PC-9 (cell line): Measurements from ENCODE around the gene EIF3K. TPM values are rescaled to one million over a fixed set of nuclear protein-coding genes. Genes with fewer than 3 reads are reported as not detected.

Source experiments
- BruUV-seq: library from RNA; stranded (reverse); fragments of 400-500 nt; replicated peaks from 2 replicates; lab custom pipeline; 2021; lab: Mats Ljungman, UMichigan
- CTCF ChIA-PET: fragments of 300-600 bp; sonication (Branson Sonifier 250); formaldehyde crosslinking; loops from one replicate; lab custom pipeline; 2022; ENCODE audit warnings: antibody characterized with exemption; lab: Charles Lee
- POLR2A ChIA-PET: fragments of 300-600 bp; sonication (Branson Sonifier 250); formaldehyde crosslinking; loops from one replicate; lab custom pipeline; 2022; ENCODE audit warnings: antibody characterized with exemption; ENCODE audit not compliant: unreplicated experiment; lab: Charles Lee
- DNase-seq, 2 experiments: peaks; one replicate each; pipeline versions ENCODE4 v3.0.0 to v3.0.0-alpha.2; 2015 to 2022; ENCODE audit warnings: mixed read lengths in 1 of 2
- H2AFZ ChIP-seq: fragments of 200-600 bp; sonication (generic); 2 replicates; pipeline ENCODE4 v1.8.1; 2017; ENCODE audit warnings: antibody characterized with exemption
- H3F3A ChIP-seq: fragments of 200-600 bp; sonication (generic); 2 replicates; pipeline ENCODE4 v1.8.1; 2017; ENCODE audit warnings: antibody characterized with exemption, mild to moderate bottlenecking, low read depth; ENCODE audit not compliant: insufficient read depth
- H3K27ac ChIP-seq: fragments of 200-600 bp; sonication (generic); 2 replicates; pipeline ENCODE4 v1.6.1; 2016; ENCODE audit warnings: mixed run types
- H3K27me3 ChIP-seq: fragments of 200-600 bp; sonication (generic); 2 replicates; pipeline ENCODE4 v1.6.1; 2016; ENCODE audit warnings: low read depth, mixed run types; ENCODE audit not compliant: insufficient read depth
- H3K36me3 ChIP-seq: fragments of 200-600 bp; sonication (generic); 2 replicates; pipeline ENCODE4 v1.6.1; 2016; ENCODE audit warnings: low read depth, mixed run types
- H3K4me1 ChIP-seq: fragments of 200-600 bp; sonication (generic); replicated peaks from 2 replicates; pipeline ENCODE4 v1.6.1; 2016; ENCODE audit warnings: mixed run types; ENCODE audit not compliant: insufficient read depth
- H3K4me2 ChIP-seq: fragments of 200-600 bp; sonication (generic); 2 replicates; pipeline ENCODE4 v1.6.1; 2017; ENCODE audit warnings: mixed run types
- H3K4me3 ChIP-seq: fragments of 200-600 bp; sonication (generic); 2 replicates; pipeline ENCODE4 v1.6.1; 2016; ENCODE audit warnings: mixed run types
- H3K79me2 ChIP-seq: fragments of 200-600 bp; sonication (generic); 2 replicates; pipeline ENCODE4 v1.6.1; 2017; ENCODE audit warnings: low read depth, mixed run types
- H3K9me2 ChIP-seq: fragments of 200-600 bp; sonication (generic); 2 replicates; pipeline ENCODE4 v1.8.1; 2017; ENCODE audit warnings: mild to moderate bottlenecking; ENCODE audit not compliant: insufficient read depth
- H3K9me3 ChIP-seq: fragments of 200-600 bp; sonication (generic); 2 replicates; pipeline ENCODE4 v1.8.1; 2016; ENCODE audit warnings: low read depth; ENCODE audit not compliant: insufficient read depth
- H4K20me1 ChIP-seq: fragments of 200-600 bp; sonication (generic); 2 replicates; pipeline ENCODE4 v1.8.1; 2017; ENCODE audit not compliant: insufficient read depth
- CTCF ChIP-seq: fragments of 200-600 bp; sonication (generic); conservative IDR thresholded peaks from 2 replicates; pipeline ENCODE4 v1.6.1; 2017; ENCODE audit warnings: mixed run types, antibody characterized with exemption, mild to moderate bottlenecking, moderate library complexity
- EZH2 ChIP-seq: fragments of 200-600 bp; sonication (generic); IDR thresholded peaks from 2 replicates; pipeline ENCODE4 v1.8.0; 2017; ENCODE audit warnings: antibody characterized with exemption, low read depth
- intact Hi-C: fragments of 100-400 bp; cut with micrococcal nuclease; formaldehyde crosslinking; loops from one replicate; pipeline ENCODE4 v1.10.0; 2022; ENCODE audit not compliant: unreplicated experiment
- total RNA-seq: library from RNA; stranded (reverse); gene quantifications from 2 replicates; pipeline ENCODE4 v1.2.3, GENCODE V29; 2021

The EIF3K gene
- total RNA-seq, 1 experiment from 2014 or later: 230 TPM

- peak overlapping the region; percentile 99 for H3K27ac ChIP-seq
- ChIA-PET CTCF (no interaction called here), POLR2A (interaction anchor here (0.6 kb wide), 2 partner anchors 15 to 184 kb away, joined by 3 to 6 read pairs; no protein-coding TSS in a partner anchor)
- peak overlapping the region; percentile 100 for H3K4me3 ChIP-seq
- H3K9me2 ChIP-seq: no peaks in the 10 kb centered on the region
- H3K4me2 ChIP-seq: peak overlapping the region; percentile 89
- H3K4me1 ChIP-seq: peaks cover 76% of the 10 kb centered on the region
- no peaks in the 10 kb centered on the region for H3K9me3 ChIP-seq
- H4K20me1 ChIP-seq: peaks cover 40% of the 10 kb centered on the region
- no peak for DNase-seq
- H3F3A ChIP-seq: peaks cover 95% of the 10 kb centered on the region
- H3K79me2 ChIP-seq: peaks cover 98% of the 10 kb centered on the region
- TF ChIP-seq CTCF (no peak), EZH2 (no peak)
- intact Hi-C loops: no loop called here
- H3K27me3 ChIP-seq: no peaks in the 10 kb centered on the region
- peaks cover 44% of the 10 kb centered on the region for H3K36me3 ChIP-seq
- H2AFZ ChIP-seq: no peak overlapping the region
- BruUV-seq: no TSS peak
Measured at GRCh38 chr19:38653028-38653571, 34.1 kb downstream of the EIF3K start.

GRCh38 chr19:38654628-38655055, 35.7 kb downstream of the EIF3K start:
- no peak overlapping the region; the same call in 1 of the 2 replicates for H3K4me3 ChIP-seq
- TF ChIP-seq EZH2 (no peak), CTCF (no peak)
- ChIA-PET POLR2A (interaction anchor here (0.6 to 0.8 kb wide), 2 partner anchors 29 to 749 kb away, joined by 3 to 6 read pairs; no protein-coding TSS in a partner anchor), CTCF (no interaction called here)
- H3K79me2 ChIP-seq: peaks cover 96% of the 10 kb centered on the region
- no peak for DNase-seq
- peak overlapping the region; percentile 99 for H3K27ac ChIP-seq
- no peaks in the 10 kb centered on the region for H3K9me3 ChIP-seq
- no peaks in the 10 kb centered on the region for H3K27me3 ChIP-seq
- BruUV-seq: no TSS peak
- peaks cover 90% of the 10 kb centered on the region for H3K4me1 ChIP-seq
- H4K20me1 ChIP-seq: peaks cover 30% of the 10 kb centered on the region
- no peak overlapping the region for H2AFZ ChIP-seq
- H3K9me2 ChIP-seq: no peaks in the 10 kb centered on the region
- H3K36me3 ChIP-seq: peaks cover 44% of the 10 kb centered on the region
- intact Hi-C loops: loop anchor here (5.0 kb wide), 1 partner anchor 78 kb away; no protein-coding TSS in a partner anchor
- peak overlapping the region; percentile 89 for H3K4me2 ChIP-seq
- peaks cover 93% of the 10 kb centered on the region for H3F3A ChIP-seq

- intact Hi-C loops: loop anchor here (5.0 kb wide), 1 partner anchor 77 kb away; no protein-coding TSS in a partner anchor
- H3K4me3 ChIP-seq: no peak overlapping the region; the same call in 1 of the 2 replicates
- H4K20me1 ChIP-seq: peaks cover 26% of the 10 kb centered on the region
- no peaks in the 10 kb centered on the region for H3K9me2 ChIP-seq
- H3K9me3 ChIP-seq: no peaks in the 10 kb centered on the region
- BruUV-seq: no TSS peak
- no peak overlapping the region for H2AFZ ChIP-seq
- no peak for TF ChIP-seq EZH2
- TF ChIP-seq CTCF: no peak
- peak overlapping the region; percentile 99 for H3K27ac ChIP-seq
- CTCF ChIA-PET: no interaction called here
- H3K4me1 ChIP-seq: peaks cover 96% of the 10 kb centered on the region
- POLR2A ChIA-PET: interaction anchor here (0.8 to 2.5 kb wide), 2 partner anchors 28 to 37 kb away, joined by 6 to 12 read pairs; no protein-coding TSS in a partner anchor
- H3F3A ChIP-seq: peaks cover 96% of the 10 kb centered on the region
- peak overlapping the region; percentile 89 for H3K4me2 ChIP-seq
- no peak for DNase-seq
- peaks cover 44% of the 10 kb centered on the region for H3K36me3 ChIP-seq
- peaks cover 96% of the 10 kb centered on the region for H3K79me2 ChIP-seq
- no peaks in the 10 kb centered on the region for H3K27me3 ChIP-seq
Measured at GRCh38 chr19:38655148-38655824, 36.3 kb downstream of the EIF3K start.
